ENCODE results near the gene OGFR. TPM values are rescaled to one million over a fixed set of nuclear protein-coding genes. Genes with fewer than 3 reads are reported as not detected.

The OGFR gene
- total and polyA plus RNA-seq, 2 donors (not counting 3 experiments of a cell fraction or from before 2014, with no cell fraction given), result 30.8 to 44.0 TPM

DNA sequence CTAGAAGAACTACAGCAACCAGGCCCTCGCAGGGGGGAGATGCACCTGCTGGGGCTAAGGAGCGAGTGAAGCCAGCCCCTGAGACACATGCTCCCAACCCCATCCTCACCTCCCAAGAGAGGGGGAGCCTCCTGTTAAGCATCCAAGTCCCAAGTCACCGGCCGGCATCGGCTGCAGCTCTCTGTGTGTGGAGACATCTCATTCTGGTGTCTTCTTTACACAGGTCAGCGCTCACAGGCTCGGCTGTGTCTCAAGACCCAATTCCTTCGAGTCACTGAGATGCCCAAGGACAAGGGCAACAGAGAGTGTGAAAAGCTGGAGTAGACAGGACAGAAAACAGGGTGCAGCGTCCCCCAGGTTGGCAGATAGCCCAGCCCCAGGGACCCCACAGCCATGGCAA lies 29.4 kb upstream of the OGFR start:
- H3K27ac ChIP-seq (ENCODE audit: insufficient read depth, low read depth, low read length), result no peak overlapping the region
- no peak overlapping the region for H3K4me3 ChIP-seq (replicated peaks in 1 of 3; ENCODE audit: insufficient read depth in 1 of 3, low read depth in 1 of 3, low read length in 3 of 3)
- FAIRE-seq (no peak), DNase-seq (ENCODE audit: low read depth, low spot score) (no peak)
- intact Hi-C loops (cut with micrococcal nuclease) (no loop called here), dilution Hi-C loops (cut with MboI; ENCODE audit: extremely low pct_ligation_motif_present, low sequenced_read_pairs) (no loop called here)
- no TSS peak for BruUV-seq (replicated peaks)
- H3K36me3 ChIP-seq (ENCODE audit: control insufficient read depth in 2 of 2, extremely low read depth in 1 of 2, insufficient read depth in 2 of 2, low read length in 2 of 2), result no peaks in the 10 kb centered on the region
- no peaks in the 10 kb centered on the region for H3K9me3 ChIP-seq (replicated peaks; ENCODE audit: control insufficient read depth, insufficient read depth, low read length)
- no peak for TF ChIP-seq FOS (IDR thresholded peaks at IDR 0.05; ENCODE audit: borderline replicate concordance, insufficient read depth, low read length)
- TF ChIP-seq, protein P1, sequence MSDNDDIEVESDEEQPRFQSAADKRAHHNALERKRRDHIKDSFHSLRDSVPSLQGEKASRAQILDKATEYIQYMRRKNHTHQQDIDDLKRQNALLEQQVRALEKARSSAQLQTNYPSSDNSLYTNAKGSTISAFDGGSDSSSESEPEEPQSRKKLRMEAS (IDR thresholded peaks at IDR 0.05; ENCODE audit: insufficient read depth, insufficient read length), result no peak
- TF ChIP-seq MYC (IDR thresholded peaks at IDR 0.05; ENCODE audit: low read depth, low read length), result no peak
- no peak for TF ChIP-seq POLR2AphosphoS5 (IDR thresholded peaks at IDR 0.05; ENCODE audit: insufficient read depth, low read depth, low read length)
- TF ChIP-seq JUN (IDR thresholded peaks at IDR 0.05; ENCODE audit: borderline replicate concordance, insufficient read depth, insufficient read length, low read depth), result no peak
- no peak for TF ChIP-seq EZH2 (IDR thresholded peaks at IDR 0.05; ENCODE audit: borderline replicate concordance, low read depth, low read length, severe bottlenecking)
- no peak for TF ChIP-seq CTCF (IDR thresholded peaks at IDR 0.05; ENCODE audit: extremely low read depth in 1 of 2, insufficient read depth in 1 of 2, low read depth in 1 of 2, low read length in 2 of 2)
- no peak for TF ChIP-seq GATA2 (IDR thresholded peaks at IDR 0.05; ENCODE audit: insufficient read depth, insufficient read length, low read depth, low read length)
- no peak for TF ChIP-seq POLR2A (IDR thresholded peaks at IDR 0.05; ENCODE audit: low read depth, low read length)
- H3K9ac ChIP-seq (replicated peaks; ENCODE audit: extremely low read depth, insufficient read depth, low read length), result no peak overlapping the region
- no peaks in the 10 kb centered on the region for H3K79me2 ChIP-seq (ENCODE audit: control insufficient read depth, insufficient read depth, low read length)
- H3K27me3 ChIP-seq (ENCODE audit: control insufficient read depth in 2 of 2, insufficient read depth in 2 of 2, low read length in 2 of 2), result no peaks in the 10 kb centered on the region
- POLR2A ChIA-PET, result no interaction called here
- no peak overlapping the region for H2AFZ ChIP-seq (ENCODE audit: low read depth, low read length)
- no peaks in the 10 kb centered on the region for H4K20me1 ChIP-seq (replicated peaks; ENCODE audit: control insufficient read depth, extremely low read depth, insufficient read depth, low read length)
- no peak overlapping the region for H3K4me2 ChIP-seq (ENCODE audit: insufficient read depth, low read length)
- peaks cover 11% of the 10 kb centered on the region for H3K4me1 ChIP-seq (ENCODE audit: control insufficient read depth, extremely low read depth, insufficient read depth, low read length)
- CTCF ChIA-PET, result no interaction called here
- no peaks in the 10 kb centered on the region for H3K9me1 ChIP-seq (replicated peaks; ENCODE audit: control insufficient read depth, extremely low read depth, insufficient read depth, low read length)
